Lower lobe of right lung (tissue), 2 donors: ENCODE measurements around the gene TSSK3. TPM values are rescaled to one million over a fixed set of nuclear protein-coding genes. Genes with fewer than 3 reads are reported as not detected.

Experiments
- ATAC-seq, 2 donors: fragments of 200-7000 bp; cut with Tn5 transposase; one replicate each; pipeline ENCODE4 v1.9.1; 2020 to 2022; ENCODE audit warnings: mild to moderate bottlenecking in 2 of 2, moderate library complexity in 2 of 2
- DNase-seq: peaks from one replicate; pipeline ENCODE4 v3.0.0-alpha.2; 2020
- H3K27ac ChIP-seq: fragments of 200-600 bp; one replicate; pipeline ENCODE4 v1.8.0; 2022
- H3K27me3 ChIP-seq: fragments of 200-600 bp; one replicate; pipeline ENCODE4 v1.8.0; 2022; ENCODE audit warnings: low read depth
- H3K36me3 ChIP-seq: fragments of 200-600 bp; one replicate; pipeline ENCODE4 v1.8.0; 2022; ENCODE audit warnings: mild to moderate bottlenecking
- H3K4me1 ChIP-seq: fragments of 200-600 bp; one replicate; pipeline ENCODE4 v1.8.0; 2022
- H3K4me3 ChIP-seq: fragments of 200-600 bp; one replicate; pipeline ENCODE4 v1.8.0; 2022; ENCODE audit warnings: mild to moderate bottlenecking
- H3K9me3 ChIP-seq: fragments of 200-600 bp; one replicate; pipeline ENCODE4 v1.8.0; 2022
- CTCF ChIP-seq: fragments of 200-600 bp; IDR thresholded peaks from one replicate; pipeline ENCODE4 v1.8.0; 2022; ENCODE audit warnings: antibody characterized with exemption, mild to moderate bottlenecking
- intact Hi-C: fragments of 100-400 bp; cut with DNase I; formaldehyde crosslinking; loops from one replicate; pipeline ENCODE4 v1.11.0; 2022
- long read RNA-seq: library from polyadenylated mRNA; unstranded; transcript quantifications from one replicate; pipeline ENCODE4 v2.0.0, GENCODE V29; 2021
- total RNA-seq: library from RNA; stranded (reverse); fragmentation: NEBNext Ultra II Directional; extraction: Animal tissue kit (Norgen Biotek cat#: 25700); gene quantifications from one replicate; pipeline ENCODE4 v1.2.1, GENCODE V29; 2021
- donor health status: DM: no; HTN: yes; CAD: no; lungs with severe emphysema.

Gene TSSK3
- 2.1 TPM for total RNA-seq
- long read RNA-seq, partial matches to known transcripts = 0 of 3 reads
- long read RNA-seq, other reads (novel, unspliced or antisense) = 3 of 3 reads

- Histone ChIP-seq H3K27ac (peak within 1 kb of the TSS; percentile 39), H3K4me3 (peak within 1 kb of the TSS; percentile 44), H3K9me3 (no peaks in the 10 kb centered on the region), H3K27me3 (no peaks in the 10 kb centered on the region), H3K4me1 (peaks cover 15% of the 10 kb centered on the region), H3K36me3 (peaks cover 38% of the 10 kb centered on the region)
- no peak for TF ChIP-seq CTCF
- intact Hi-C loops = no loop called here
- ATAC-seq = no peak
- DNase-seq = no peak
Observed at GRCh38 chr1:32362474-32363313, at the start of gene TSSK3, which contains the start of gene FAM229A. TSSK3 (plus strand) TSS chr1:32362539; CDS start chr1:32362702, 163 bp downstream. FAM229A (minus strand) TSS chr1:32362485; CDS start chr1:32362091, 394 bp downstream.

GRCh38 chr1:32316903-32317277 is 45.4 kb upstream of the TSSK3 start:
- peaks cover 10% of the 10 kb centered on the region for H3K4me1 ChIP-seq
- no peak overlapping the region for H3K4me3 ChIP-seq
- H3K9me3 ChIP-seq = no peaks in the 10 kb centered on the region
- H3K27me3 ChIP-seq = no peaks in the 10 kb centered on the region
- no peak for ATAC-seq
- intact Hi-C loops = no loop called here
- no peak overlapping the region for H3K27ac ChIP-seq
- no peak for DNase-seq
- peaks cover 40% of the 10 kb centered on the region for H3K36me3 ChIP-seq
- TF ChIP-seq CTCF = no peak

- intact Hi-C loops = no loop called here
- H3K36me3 ChIP-seq = peaks cover 46% of the 10 kb centered on the region
- no peak for ATAC-seq
- H3K4me3 ChIP-seq = no peak overlapping the region
- no peak for DNase-seq
- no peaks in the 10 kb centered on the region for H3K9me3 ChIP-seq
- H3K4me1 ChIP-seq = peaks cover 15% of the 10 kb centered on the region
- H3K27me3 ChIP-seq = no peaks in the 10 kb centered on the region
- no peak for TF ChIP-seq CTCF
- no peak overlapping the region for H3K27ac ChIP-seq
Observed at GRCh38 chr1:32318127-32318869, 44.0 kb upstream of the TSSK3 start.

- no peak for TF ChIP-seq CTCF
- Histone ChIP-seq H3K27ac (peak overlapping the region; percentile 9), H3K36me3 (peaks cover 71% of the 10 kb centered on the region), H3K27me3 (no peaks in the 10 kb centered on the region), H3K9me3 (no peaks in the 10 kb centered on the region), H3K4me3 (no peak overlapping the region), H3K4me1 (peaks cover 15% of the 10 kb centered on the region)
- DNase-seq = no peak
- ATAC-seq = peak; percentile 33 to 58
- intact Hi-C loops = no loop called here
Observed at GRCh38 chr1:32321712-32322291, 40.5 kb upstream of the TSSK3 start.

- peaks cover 88% of the 10 kb centered on the region for H3K36me3 ChIP-seq
- H3K4me1 ChIP-seq = peaks cover 5% of the 10 kb centered on the region
- no peak overlapping the region for H3K27ac ChIP-seq
- intact Hi-C loops = no loop called here
- no peak overlapping the region for H3K4me3 ChIP-seq
- ATAC-seq (no peak), DNase-seq (no peak)
- H3K27me3 ChIP-seq = no peaks in the 10 kb centered on the region
- no peaks in the 10 kb centered on the region for H3K9me3 ChIP-seq
- no peak for TF ChIP-seq CTCF
Observed at GRCh38 chr1:32327204-32327603, 35.1 kb upstream of the TSSK3 start.
